ENCODE data around the gene SOS1.
A peak's percentile ranks its signal among the peaks of the same experiment; 100 is the strongest.

Gene SOS1

DNA sequence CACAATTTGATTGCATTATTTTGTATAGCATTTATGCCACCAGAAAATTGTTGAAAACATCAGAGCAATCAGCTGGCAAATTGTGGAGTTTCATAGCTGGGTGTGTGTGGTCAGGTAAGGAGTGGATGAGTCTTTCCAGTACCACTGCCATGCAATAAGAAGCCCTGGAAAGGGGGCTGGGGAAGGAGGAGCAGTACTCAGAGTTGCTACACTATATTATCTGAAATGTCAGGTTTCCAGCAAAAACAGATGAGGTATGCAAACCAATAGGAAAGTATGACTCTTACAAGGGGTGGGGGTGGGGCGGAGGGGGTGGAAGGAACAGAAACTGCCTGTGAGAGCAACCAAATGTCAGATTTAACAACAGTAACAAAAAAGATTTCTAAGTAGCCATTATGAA lies 112.2 kb downstream of the SOS1 start:
- H3K4me3 ChIP-seq (ENCODE audit: low read depth, low read length) = no peak overlapping the region
- DNase-seq (ENCODE audit: low read depth) = no peak
- TF ChIP-seq, protein P1, sequence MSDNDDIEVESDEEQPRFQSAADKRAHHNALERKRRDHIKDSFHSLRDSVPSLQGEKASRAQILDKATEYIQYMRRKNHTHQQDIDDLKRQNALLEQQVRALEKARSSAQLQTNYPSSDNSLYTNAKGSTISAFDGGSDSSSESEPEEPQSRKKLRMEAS (IDR thresholded peaks at IDR 0.05; ENCODE audit: low read depth, low read length) = no peak
- TF ChIP-seq POLR2A (IDR thresholded peaks at IDR 0.05; ENCODE audit: extremely low read depth, insufficient read length) = no peak
- TF ChIP-seq, protein P2, sequence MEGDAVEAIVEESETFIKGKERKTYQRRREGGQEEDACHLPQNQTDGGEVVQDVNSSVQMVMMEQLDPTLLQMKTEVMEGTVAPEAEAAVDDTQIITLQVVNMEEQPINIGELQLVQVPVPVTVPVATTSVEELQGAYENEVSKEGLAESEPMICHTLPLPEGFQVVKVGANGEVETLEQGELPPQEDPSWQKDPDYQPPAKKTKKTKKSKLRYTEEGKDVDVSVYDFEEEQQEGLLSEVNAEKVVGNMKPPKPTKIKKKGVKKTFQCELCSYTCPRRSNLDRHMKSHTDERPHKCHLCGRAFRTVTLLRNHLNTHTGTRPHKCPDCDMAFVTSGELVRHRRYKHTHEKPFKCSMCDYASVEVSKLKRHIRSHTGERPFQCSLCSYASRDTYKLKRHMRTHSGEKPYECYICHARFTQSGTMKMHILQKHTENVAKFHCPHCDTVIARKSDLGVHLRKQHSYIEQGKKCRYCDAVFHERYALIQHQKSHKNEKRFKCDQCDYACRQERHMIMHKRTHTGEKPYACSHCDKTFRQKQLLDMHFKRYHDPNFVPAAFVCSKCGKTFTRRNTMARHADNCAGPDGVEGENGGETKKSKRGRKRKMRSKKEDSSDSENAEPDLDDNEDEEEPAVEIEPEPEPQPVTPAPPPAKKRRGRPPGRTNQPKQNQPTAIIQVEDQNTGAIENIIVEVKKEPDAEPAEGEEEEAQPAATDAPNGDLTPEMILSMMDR (IDR thresholded peaks at IDR 0.05; ENCODE audit: low read depth, low read length) = no peak
- TF ChIP-seq MYC (IDR thresholded peaks at IDR 0.05; ENCODE audit: low read depth, low read length) = no peak

DNA sequence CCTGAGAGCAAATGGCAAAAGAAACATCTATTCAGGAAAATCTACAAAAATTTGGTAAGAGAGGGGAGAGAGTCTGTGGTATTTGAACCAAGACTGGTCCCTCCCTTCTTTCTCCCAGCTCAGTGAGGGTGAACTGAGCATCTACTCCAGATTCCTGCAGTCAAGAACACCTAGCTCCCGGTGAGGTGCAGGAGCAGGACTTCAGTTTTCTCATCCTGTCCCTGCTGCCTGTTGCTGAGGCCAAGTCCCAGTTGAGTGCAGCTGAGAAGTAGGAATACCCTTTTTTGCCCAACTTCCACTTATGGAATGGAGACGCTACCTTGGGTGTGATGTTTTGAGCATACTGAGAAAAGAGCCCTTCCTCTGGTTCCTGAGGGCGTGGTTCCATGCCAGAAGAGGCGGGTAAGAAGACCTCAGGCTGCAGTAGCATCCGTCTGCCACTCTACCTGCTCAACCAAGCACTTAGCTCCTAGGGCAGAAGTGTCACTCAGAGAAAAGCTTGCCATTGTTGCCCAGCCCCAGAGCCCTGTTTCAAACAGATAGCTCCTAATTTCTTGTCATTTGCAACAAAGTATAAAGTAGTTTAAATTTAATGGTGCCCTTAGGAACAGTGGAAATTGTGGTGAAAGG lies 112.9 kb downstream of the SOS1 start:
- no peak for DNase-seq (ENCODE audit: low read depth)
- no peak overlapping the region for H3K4me3 ChIP-seq (ENCODE audit: low read depth, low read length)
- TF ChIP-seq, protein P2 (IDR thresholded peaks at IDR 0.05; ENCODE audit: low read depth, low read length) = no peak
- TF ChIP-seq, protein P1 (IDR thresholded peaks at IDR 0.05; ENCODE audit: low read depth, low read length) = no peak
- TF ChIP-seq POLR2A (IDR thresholded peaks at IDR 0.05; ENCODE audit: extremely low read depth, insufficient read length) (no peak), MYC (IDR thresholded peaks at IDR 0.05; ENCODE audit: low read depth, low read length) (no peak)

DNA sequence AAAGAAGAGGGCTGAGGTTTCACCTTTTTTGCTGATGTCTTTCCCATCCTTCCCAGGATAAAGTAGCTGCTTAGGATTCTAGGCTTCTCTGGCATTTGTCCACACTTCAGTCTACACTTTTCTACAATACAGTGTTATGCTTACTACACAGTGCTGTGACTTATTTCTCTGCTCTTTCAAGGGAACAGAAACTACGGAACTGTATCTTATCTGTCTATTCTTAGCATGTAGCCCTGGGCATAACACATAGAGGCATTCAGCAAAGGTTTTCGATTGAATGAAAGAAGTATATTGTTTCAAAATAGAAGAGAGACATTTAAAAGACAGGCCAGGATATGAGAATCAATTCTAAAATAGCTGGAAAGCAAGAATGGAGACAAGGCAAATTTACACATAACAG lies 120.3 kb downstream of the SOS1 start:
- TF ChIP-seq, protein P2 (IDR thresholded peaks at IDR 0.05; ENCODE audit: low read depth, low read length) = no peak
- TF ChIP-seq, protein P1 (IDR thresholded peaks at IDR 0.05; ENCODE audit: low read depth, low read length) = no peak
- TF ChIP-seq MYC (IDR thresholded peaks at IDR 0.05; ENCODE audit: low read depth, low read length) (no peak), POLR2A (IDR thresholded peaks at IDR 0.05; ENCODE audit: extremely low read depth, insufficient read length) (no peak)
- H3K4me3 ChIP-seq (ENCODE audit: low read depth, low read length) = no peak overlapping the region
- no peak for DNase-seq (ENCODE audit: low read depth)

DNA sequence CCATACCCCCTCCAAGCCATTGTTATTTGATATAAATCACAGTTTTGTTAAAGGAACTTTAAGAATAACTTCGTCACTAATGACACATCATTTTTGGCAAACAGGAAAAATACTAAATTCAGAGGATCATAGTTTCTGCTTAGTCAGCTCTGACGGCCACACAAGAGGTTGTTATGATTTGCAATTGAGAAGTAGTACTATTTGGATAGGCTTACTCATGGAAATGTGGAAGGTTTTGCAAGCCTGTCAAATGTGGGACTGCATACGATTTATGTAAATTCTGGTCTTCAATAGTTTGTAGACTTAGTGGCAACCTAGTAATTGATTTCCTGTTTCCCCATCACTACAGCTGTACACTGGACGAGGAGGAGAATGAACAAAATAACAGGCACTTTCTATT lies 123.1 kb downstream of the SOS1 start:
- H3K4me3 ChIP-seq (ENCODE audit: low read depth, low read length) = no peak overlapping the region
- DNase-seq (ENCODE audit: low read depth) = peak; percentile 7
- TF ChIP-seq, protein P2 (IDR thresholded peaks at IDR 0.05; ENCODE audit: low read depth, low read length) = no peak
- TF ChIP-seq, protein P1 (IDR thresholded peaks at IDR 0.05; ENCODE audit: low read depth, low read length) = no peak
- TF ChIP-seq MYC (IDR thresholded peaks at IDR 0.05; ENCODE audit: low read depth, low read length) = no peak
- no peak for TF ChIP-seq POLR2A (IDR thresholded peaks at IDR 0.05; ENCODE audit: extremely low read depth, insufficient read length)

DNA sequence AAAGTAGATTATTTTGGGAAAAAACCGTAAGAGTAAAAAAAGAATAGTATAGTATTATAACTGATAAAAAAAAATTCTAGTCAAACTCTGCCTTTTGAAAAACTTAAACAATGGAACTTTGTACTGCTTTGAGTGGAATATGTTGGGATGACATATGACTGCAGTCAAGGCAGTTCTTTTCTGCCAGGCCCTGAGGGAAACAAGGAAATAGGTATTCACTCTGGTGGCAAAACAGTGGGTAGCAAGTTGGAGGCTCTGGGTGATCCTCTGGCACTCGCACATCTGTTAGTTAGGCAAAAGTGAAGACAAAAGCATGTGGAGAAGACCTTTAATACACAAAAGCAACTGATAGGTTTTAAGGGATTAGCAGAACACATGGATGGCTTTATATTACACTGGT lies 129.0 kb downstream of the SOS1 start:
- no peak overlapping the region for H3K4me3 ChIP-seq (ENCODE audit: low read depth, low read length)
- DNase-seq (ENCODE audit: low read depth) = no peak
- TF ChIP-seq, protein P1 (IDR thresholded peaks at IDR 0.05; ENCODE audit: low read depth, low read length) = no peak
- TF ChIP-seq, protein P2 (IDR thresholded peaks at IDR 0.05; ENCODE audit: low read depth, low read length) = no peak
- TF ChIP-seq POLR2A (IDR thresholded peaks at IDR 0.05; ENCODE audit: extremely low read depth, insufficient read length) (no peak), MYC (IDR thresholded peaks at IDR 0.05; ENCODE audit: low read depth, low read length) (no peak)
